DMS53 treated with DMSO at 0.1 percent for 48 hours (cell line): ENCODE results near the gene CEBPG.

ENCODE experiments used
- DNase-seq: peaks from one replicate; lab custom pipeline; 2025; ENCODE audit not compliant: unreplicated experiment; lab: John Stamatoyannopoulos, UW

The CEBPG gene

DNA sequence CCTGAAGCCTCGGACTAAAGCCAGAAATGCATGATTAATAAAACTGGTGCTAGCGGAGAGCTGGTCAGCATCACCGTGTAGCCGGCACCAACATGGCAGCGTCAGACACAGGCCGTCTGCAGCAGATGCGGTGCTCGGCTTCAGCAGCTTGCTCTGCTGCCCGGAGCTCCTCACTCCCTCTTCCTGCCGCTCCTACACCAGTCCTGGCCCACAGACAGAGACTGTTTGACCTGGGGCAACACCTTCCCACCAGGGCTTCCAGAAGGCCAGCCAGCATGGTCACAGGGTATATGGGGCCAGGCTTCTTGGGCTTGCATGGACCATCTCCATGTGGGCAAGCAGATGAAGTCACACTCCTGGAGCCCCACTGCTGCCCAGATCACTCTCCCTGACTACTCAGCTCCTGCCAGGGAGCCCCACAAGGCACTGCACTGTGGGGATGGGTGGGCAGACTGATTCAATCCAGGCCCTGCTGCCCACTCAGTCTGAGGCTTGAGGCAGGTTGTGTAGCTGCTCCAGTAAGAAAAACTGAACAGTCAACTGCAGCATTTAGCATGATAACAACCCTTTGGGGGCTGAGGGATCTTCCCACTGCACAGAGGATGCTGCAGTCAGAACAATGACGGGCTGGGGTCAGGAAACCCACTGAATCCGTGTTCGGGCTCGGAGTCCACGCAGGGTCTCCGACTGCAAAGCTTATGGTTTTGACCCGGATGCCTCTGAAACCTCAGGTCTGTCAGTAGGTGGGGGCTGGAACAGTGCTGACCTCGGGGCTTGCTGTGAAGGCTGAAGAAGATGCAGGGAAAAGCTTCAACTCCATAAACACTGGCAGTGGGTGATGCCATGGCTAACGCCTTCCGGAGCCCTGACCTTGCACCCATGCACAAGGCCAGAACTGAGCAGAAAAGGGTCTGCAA, 45.6 kb downstream of the CEBPG start:
- DNase-seq = no peak

DNA sequence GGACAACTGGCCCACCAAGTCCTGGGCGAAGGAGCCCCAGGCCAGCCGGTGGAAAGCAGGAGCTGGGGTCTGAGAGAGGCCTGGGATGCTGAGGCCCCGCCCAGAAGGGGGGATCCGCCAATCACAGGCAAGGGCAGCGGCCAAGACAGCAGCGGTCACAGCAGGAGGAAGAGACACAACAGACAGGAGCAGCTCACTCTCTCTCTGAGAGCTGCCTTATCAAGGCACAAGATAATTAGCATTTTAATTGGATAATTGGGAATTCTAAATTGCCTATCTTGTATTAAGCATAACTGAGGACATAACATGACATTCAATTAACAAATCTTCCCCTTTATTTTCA, 46.2 kb downstream of the CEBPG start:
- no peak for DNase-seq

DNA sequence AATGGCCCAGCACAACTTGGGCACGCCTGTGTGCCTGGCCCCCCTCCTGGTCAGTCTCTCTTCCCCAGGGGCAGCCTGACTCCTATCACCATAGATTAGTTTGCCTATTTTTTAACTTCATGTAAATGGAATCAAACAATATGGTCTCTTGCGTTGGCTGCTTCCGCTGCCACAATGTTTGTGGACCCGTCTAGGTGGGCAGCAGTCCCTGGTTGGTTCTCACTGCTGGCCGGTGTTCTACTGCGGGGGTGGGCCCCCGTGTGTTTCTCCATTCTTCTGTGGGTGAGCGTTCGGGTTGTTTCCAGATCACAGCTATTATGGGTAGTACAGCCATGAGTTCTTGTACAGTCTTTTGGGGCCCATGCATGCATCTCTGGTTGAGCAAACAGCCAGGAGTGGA, 47.3 kb downstream of the CEBPG start:
- DNase-seq = no peak

DNA sequence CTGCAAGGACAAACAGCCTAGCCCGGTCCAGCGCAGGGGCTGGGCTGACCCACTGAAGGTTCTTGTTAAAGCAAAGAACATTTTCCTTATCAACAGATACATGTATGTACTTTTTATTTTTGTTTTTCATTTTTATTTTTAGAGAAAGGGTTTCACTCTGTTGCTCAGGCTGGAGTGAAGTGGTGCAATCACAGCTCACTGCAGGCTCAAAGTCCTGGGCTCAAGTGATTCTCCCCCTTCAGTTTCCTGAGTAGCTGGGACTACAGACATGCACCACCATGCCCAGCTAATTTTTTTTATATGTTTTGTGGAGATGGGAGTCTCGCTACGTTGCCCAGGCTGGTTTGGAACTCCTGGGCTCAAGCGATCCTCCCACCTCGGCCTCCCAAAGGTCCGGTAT, 47.9 kb downstream of the CEBPG start:
- DNase-seq = no peak

- DNase-seq = no peak
Measured at GRCh38 chr19:33422369-33423180, 49.1 kb downstream of the CEBPG start.

DNA sequence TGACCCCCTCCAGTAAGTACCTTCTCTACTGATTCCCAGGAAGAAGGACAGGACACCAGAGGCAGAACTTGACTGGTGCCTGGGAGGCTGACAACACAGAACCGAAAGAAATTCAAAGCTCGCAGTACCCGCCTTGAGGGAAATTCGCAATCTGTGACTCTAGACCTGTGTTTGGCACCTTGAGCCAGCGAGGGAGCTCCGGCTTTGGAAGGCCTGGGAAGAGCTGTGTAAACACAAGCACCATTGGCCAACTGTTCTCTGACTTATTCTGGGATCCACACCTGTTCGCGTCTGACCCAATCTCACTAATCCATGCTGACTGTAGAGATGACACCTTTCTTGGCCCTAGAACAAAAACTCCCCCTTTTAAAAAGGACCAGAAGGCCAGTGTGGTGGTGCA, 50.7 kb downstream of the CEBPG start:
- DNase-seq = no peak

DNA sequence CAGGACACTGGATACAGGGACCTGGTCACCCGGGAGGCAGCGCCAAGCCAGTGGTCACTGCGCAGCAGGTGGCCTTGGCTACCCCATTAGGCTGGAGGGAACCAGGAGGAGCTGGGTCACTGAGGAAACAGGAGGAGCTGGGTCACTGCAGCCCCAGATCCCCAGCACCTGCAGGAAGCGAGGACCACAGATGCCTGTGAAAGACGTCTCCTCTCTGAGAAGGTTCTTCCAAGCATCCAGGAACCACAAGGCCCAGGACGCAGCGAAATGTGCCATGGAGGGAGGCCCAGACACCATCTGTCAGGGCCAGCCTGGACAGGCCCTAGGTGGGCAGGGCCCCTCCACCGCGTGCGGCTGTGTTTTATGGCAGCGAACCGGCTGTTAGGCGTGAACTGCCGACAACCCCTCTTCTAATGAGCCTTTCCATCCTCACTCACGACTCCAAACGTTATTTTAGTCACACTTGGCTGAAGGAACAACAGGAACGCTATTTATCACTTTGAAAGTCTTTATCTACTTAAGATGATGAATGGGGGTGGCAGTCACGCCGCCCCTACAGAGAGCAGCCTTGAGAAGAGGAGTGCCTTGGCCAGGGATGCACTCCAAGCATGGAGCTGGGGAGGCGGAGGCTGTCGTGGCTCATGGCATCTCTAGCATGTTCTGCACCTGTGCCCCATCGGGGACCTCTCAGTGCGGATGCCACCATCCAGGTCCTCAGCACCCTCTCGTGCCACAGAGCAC, 53.3 kb downstream of the CEBPG start:
- DNase-seq = no peak

GRCh38 chr19:33427801-33428626, 54.5 kb downstream of the CEBPG start:
- DNase-seq = no peak

DNA sequence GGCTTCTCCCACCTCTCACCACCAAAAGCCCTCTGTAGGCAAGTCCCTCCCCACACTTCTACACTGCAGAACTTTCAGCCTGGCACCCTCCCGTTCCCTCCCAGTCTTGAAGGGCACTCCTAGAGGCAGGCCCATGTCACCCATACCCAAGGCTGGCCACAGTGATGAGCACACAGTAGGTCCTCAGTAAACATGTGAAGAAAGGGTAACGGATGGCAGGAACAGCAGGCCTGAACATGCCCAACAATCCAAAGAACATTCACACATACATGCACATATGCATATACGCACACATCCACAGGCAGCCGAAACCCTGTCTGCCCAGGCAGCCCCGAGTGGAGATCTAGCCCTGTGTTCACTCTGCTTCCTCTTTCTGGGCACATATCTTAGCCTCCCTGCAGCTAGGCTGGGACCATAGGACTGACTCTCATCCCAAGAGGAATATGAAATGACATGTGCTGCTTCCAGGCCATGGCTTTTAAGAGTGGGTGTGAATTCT, 55.2 kb downstream of the CEBPG start:
- DNase-seq = no peak

DNA sequence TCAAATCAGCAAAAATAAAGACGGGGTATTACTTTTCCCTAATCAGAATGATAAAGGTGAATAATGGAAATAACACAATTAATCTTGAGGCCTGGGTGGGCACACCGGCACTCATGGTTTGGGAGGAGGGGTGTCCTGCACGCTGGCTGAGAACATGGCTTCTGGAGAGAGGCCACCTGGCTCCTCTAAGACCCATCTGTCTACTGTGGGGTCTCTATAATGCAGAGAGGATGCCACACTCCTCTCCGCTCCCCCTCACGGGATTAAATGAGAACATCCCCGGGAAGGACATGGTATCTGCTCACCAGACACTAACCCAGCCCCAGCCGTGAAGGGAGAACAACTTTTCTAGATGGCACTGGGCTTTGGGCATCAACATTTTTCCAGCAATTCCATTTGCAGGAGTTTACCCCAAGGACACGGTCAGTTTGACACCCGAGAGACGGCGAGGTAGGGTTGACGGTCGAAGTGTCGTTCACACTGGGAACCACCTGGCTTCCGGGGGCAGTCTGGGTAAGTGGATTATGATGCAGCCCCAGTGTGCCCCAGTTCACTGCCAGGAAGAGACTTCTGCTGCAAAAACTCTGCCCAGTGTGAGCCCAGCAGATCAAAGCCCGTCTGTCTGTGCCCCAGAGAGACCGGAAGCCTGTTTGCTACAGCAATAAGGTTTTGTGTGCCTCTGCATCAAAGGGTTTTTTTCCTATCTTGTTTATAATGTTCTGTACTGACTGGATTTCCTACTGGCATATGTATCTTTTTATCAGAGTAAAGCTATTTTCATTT, 56.6 kb downstream of the CEBPG start:
- DNase-seq = peak; percentile 64

DNA sequence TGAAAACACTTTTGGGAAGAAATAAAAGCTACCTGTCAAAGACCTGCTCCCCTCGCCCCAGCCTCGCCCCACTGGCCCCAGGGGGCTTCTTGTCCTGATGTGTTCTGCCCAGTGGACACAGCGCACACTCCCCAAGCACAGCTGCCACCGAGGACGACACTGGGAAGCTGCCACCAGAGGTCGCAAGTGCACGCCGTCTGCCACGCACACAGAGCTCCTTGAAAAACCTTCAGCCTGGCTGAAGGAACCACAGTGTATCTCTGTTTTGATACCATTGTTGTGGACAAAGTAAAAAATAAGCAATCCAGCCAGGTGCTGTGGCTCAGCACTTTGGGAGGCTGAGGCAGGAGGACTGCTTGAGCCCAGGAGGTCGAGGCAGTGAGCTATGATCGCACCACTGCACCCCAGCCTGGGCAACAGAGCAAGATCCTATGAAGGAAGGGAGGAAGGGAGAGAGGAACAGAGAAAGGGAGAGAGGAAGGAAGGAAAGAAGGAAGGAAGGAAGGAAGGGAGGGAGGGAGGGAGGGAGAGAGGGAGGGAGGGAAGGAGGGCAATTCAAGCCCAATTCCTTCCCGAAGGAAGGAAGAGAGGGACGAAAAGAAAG, 57.3 kb downstream of the CEBPG start:
- DNase-seq = peak; percentile 75

- no peak for DNase-seq
Measured at GRCh38 chr19:33432015-33432414, 58.5 kb downstream of the CEBPG start.
